ENCODE measurements around the gene TMCC3.

- no peak for TF ChIP-seq CTCF (IDR thresholded peaks at IDR 0.05)
- no peak for TF ChIP-seq POLR2A (IDR thresholded peaks at IDR 0.05)
Measured at GRCh38 chr12:94599189-94599588, 51.2 kb downstream of the TMCC3 start.
